Tibial artery (tissue), 4 donors: Measurements from ENCODE around the gene TMEM198.

Experiments
- DNase-seq, 2 donors: peaks; one replicate each; pipeline ENCODE4 v3.0.0-alpha.2; 2019
- H3K27ac ChIP-seq, 2 donors: fragments of 200-600 bp; sonication (generic) in 1 of 2; 1 replicate in 1 of 2; 2 replicates in 1 of 2; pipeline ENCODE4 v1.5.1; 2018 to 2019; ENCODE audit warnings: mild to moderate bottlenecking in 1 of 2
- H3K27me3 ChIP-seq, 2 donors: fragments of 200-600 bp; sonication (generic) in 1 of 2; one replicate each; pipeline versions ENCODE4 v1.5.1 to v1.6.0; 2016 to 2019
- H3K36me3 ChIP-seq, 3 donors: fragments of 200-600 bp; sonication (generic) in 2 of 3; one replicate each; pipeline ENCODE4 v1.5.1; 2016 to 2019; ENCODE audit warnings: mild to moderate bottlenecking in 2 of 3
- H3K4me1 ChIP-seq, 4 donors: fragments of 200-600 bp; sonication (generic) in 2 of 4; 1 replicate in 3 of 4; 2 replicates in 1 of 4; pipeline ENCODE4 v1.5.1; 2016 to 2019
- H3K4me3 ChIP-seq, 2 donors: fragments of 200-600 bp; sonication (generic) in 1 of 2; 1 replicate in 1 of 2; 2 replicates in 1 of 2; pipeline ENCODE4 v1.5.1; 2018 to 2019; ENCODE audit warnings: mild to moderate bottlenecking in 2 of 2
- H3K9me3 ChIP-seq, 3 donors: fragments of 200-600 bp; sonication (generic) in 1 of 3; one replicate each; pipeline ENCODE4 v1.5.1; 2016 to 2019
- CTCF ChIP-seq, 2 experiments: fragments of 200-600 bp in 1 of 2; fragments of 450-650 bp in 1 of 2; IDR thresholded peaks; one replicate each; pipeline ENCODE4 v1.5.1; 2017 to 2019; ENCODE audit warnings: antibody characterized with exemption in 2 of 2, mild to moderate bottlenecking in 1 of 2, moderate library complexity in 1 of 2
- intact Hi-C: fragments of 100-400 bp; cut with DNase I; formaldehyde crosslinking; loops from one replicate; pipeline ENCODE4 v1.15.0; 2023; ENCODE audit warnings: low total_unique reads

TMEM198 gene

GRCh38 chr2:219525533-219526232, 18.1 kb upstream of the TMEM198 start:
- H3K36me3 ChIP-seq: no peaks in the 10 kb centered on the region
- DNase-seq: no peak
- peaks cover 0 to 22% of the 10 kb centered on the region in 2 donors for H3K27me3 ChIP-seq
- intact Hi-C loops: no loop called here
- H3K9me3 ChIP-seq: no peaks in the 10 kb centered on the region
- no peak overlapping the region for H3K4me3 ChIP-seq
- H3K4me1 ChIP-seq: peaks cover 0 to 29% (median 23%) of the 10 kb centered on the region in 4 donors
- TF ChIP-seq CTCF (IDR thresholded peaks at IDR 0.05): no peak
- H3K27ac ChIP-seq: no peak overlapping the region

GRCh38 chr2:219526320-219527075, 17.3 kb upstream of the TMEM198 start:
- Histone ChIP-seq H3K27ac (no peak overlapping the region), H3K4me1 (peaks cover 0 to 24% (median 21%) of the 10 kb centered on the region in 4 donors), H3K27me3 (peaks cover 0 to 22% of the 10 kb centered on the region in 2 donors), H3K9me3 (no peaks in the 10 kb centered on the region), H3K36me3 (no peaks in the 10 kb centered on the region), H3K4me3 (no peak overlapping the region)
- no peak for DNase-seq
- intact Hi-C loops: no loop called here
- no peak for TF ChIP-seq CTCF (IDR thresholded peaks at IDR 0.05)

- TF ChIP-seq CTCF (IDR thresholded peaks at IDR 0.05): no peak
- H3K27me3 ChIP-seq: peaks cover 0 to 22% of the 10 kb centered on the region in 2 donors
These were observed 16.8 kb upstream of the TMEM198 start for GRCh38 chr2:219527076-219527394.

GRCh38 chr2:219527472-219527871, 16.4 kb upstream of the TMEM198 start:
- peaks cover 0 to 15% (median 11%) of the 10 kb centered on the region in 4 donors for H3K4me1 ChIP-seq
- TF ChIP-seq CTCF (IDR thresholded peaks at IDR 0.05): no peak
- no peaks in the 10 kb centered on the region for H3K36me3 ChIP-seq
- intact Hi-C loops: no loop called here
- no peaks in the 10 kb centered on the region for H3K9me3 ChIP-seq
- no peak for DNase-seq
- H3K27me3 ChIP-seq: peaks cover 0 to 22% of the 10 kb centered on the region in 2 donors
- H3K27ac ChIP-seq: no peak overlapping the region
- H3K4me3 ChIP-seq: no peak overlapping the region

More at GRCh38 chr2:219527076-219527394, 16.8 kb upstream of the TMEM198 start:
- no peaks in the 10 kb centered on the region for H3K36me3 ChIP-seq
- no peak overlapping the region for H3K27ac ChIP-seq
- no peak for DNase-seq
- peaks cover 0 to 19% (median 16%) of the 10 kb centered on the region in 4 donors for H3K4me1 ChIP-seq
- intact Hi-C loops: no loop called here
- H3K9me3 ChIP-seq: no peaks in the 10 kb centered on the region
- no peak overlapping the region for H3K4me3 ChIP-seq

- Histone ChIP-seq H3K4me3 (peak overlapping the region; percentile 21), H3K27ac (no peak overlapping the region), H3K36me3 (no peaks in the 10 kb centered on the region), H3K4me1 (peaks cover 0 to 8% (median 2%) of the 10 kb centered on the region in 4 donors), H3K9me3 (no peaks in the 10 kb centered on the region), H3K27me3 (peaks cover 0 to 22% of the 10 kb centered on the region in 2 donors)
- intact Hi-C loops: loop anchor here (1.0 to 10.0 kb wide), 2 partner anchors 128 to 236 kb away; no protein-coding TSS in a partner anchor
- TF ChIP-seq CTCF (IDR thresholded peaks at IDR 0.05): peak; percentile 99
- DNase-seq: peak; percentile 74 to 89
These were observed 13.5 kb upstream of the TMEM198 start for GRCh38 chr2:219530048-219530963.
